ENCODE data around the gene LMAN1L.

LMAN1L gene

DNA sequence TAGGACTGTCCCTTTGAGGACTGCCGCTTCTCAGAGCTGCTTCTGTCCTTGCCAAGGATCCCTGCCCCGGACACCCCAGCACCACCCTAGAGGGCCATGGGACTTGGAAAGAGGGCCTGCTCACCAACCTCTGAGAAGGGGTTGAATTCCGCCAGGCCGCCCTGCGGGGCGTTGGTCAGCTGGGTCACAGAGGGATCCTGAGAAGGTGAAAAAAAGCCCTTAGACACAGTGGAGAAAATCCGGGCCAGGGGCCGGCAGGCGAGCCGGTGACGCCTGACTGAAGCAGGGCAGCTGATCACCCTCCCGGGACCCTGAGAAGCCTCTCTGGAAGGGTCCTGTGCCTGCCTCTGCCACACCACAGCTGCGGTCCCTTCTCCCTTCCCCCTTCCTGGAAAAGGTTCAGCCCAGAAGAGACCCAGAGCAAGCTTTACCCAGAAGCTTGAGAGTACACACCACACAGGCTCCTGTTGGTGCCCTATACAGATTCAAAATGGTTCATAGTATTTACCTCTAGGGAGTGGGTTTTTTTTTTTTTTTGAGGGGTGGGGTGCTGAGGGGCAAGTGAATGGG is 41.9 kb downstream of the LMAN1L start:
- DNase-seq (ENCODE audit: low read depth in 2 of 3, low spot score in 2 of 3): no peak

- DNase-seq (ENCODE audit: low read depth in 2 of 3, low spot score in 2 of 3): no peak
Observed at GRCh38 chr15:74855857-74856256, 43.2 kb downstream of the LMAN1L start.

- no peak for DNase-seq (ENCODE audit: low read depth in 2 of 3, low spot score in 2 of 3)
Observed at GRCh38 chr15:74856537-74856936, 43.9 kb downstream of the LMAN1L start.

- DNase-seq (ENCODE audit: low read depth in 2 of 3, low spot score in 2 of 3): no peak
Observed at GRCh38 chr15:74857082-74857655, 44.5 kb downstream of the LMAN1L start.

GRCh38 chr15:74857671-74858368 is 45.2 kb downstream of the LMAN1L start:
- no peak for DNase-seq (ENCODE audit: low read depth in 2 of 3, low spot score in 2 of 3)

- no peak for DNase-seq (ENCODE audit: low read depth in 2 of 3, low spot score in 2 of 3)
Observed at GRCh38 chr15:74858369-74858740, 45.7 kb downstream of the LMAN1L start.

- DNase-seq (ENCODE audit: low read depth in 2 of 3, low spot score in 2 of 3): no peak
Observed at GRCh38 chr15:74863239-74864056, 50.8 kb downstream of the LMAN1L start.

- no peak for DNase-seq (ENCODE audit: low read depth in 2 of 3, low spot score in 2 of 3)
Observed at GRCh38 chr15:74864296-74864695, 51.7 kb downstream of the LMAN1L start.

GRCh38 chr15:74865316-74865715 is 52.7 kb downstream of the LMAN1L start:
- no peak for DNase-seq (ENCODE audit: low read depth in 2 of 3, low spot score in 2 of 3)

DNA sequence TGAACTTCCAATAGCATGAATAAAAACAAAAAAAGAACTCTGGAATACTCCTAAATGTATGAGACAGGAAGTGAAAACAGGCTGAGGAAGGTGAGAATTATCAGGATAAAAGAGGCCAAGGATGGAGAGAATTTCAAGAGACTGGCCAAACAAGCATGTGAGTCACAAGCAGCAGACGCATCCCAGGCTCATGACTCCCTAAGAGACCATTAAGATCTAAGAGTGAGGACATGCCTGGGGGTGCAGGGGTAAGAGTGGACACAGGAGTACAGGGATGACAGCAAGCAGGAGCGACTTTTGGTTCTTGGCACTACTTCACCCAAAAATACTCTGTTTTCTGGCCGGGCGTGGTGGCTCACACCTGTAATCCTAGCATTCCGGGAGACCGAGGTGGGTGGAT is 53.5 kb downstream of the LMAN1L start:
- DNase-seq (ENCODE audit: low read depth in 2 of 3, low spot score in 2 of 3): no peak

DNA sequence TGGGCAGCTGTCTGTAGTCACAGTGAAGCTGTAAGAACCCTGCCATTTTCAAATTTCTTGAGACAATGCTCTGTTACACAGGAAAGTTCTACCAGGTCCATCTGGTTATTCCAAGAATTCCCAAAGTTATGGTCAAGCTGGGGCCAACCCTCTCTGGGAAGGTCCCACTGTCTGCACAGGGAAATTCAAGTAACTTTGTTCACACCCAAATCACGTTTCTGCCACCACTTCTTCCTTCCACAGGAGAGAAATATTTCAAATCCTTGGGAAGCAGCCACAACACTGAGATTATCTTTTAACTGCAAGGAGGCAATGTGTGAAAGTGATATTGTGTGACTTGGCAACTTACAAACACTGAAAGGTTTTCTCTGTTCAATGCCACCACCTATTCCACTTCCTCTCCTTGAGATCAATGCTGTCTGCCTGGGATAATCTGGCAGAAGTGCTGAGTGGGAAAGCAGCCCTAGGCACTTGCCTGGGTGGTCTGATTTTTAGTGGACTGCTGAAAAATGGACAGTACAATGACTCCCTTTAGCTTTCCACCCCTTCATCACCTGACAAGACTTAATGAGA is 54.9 kb downstream of the LMAN1L start:
- no peak for DNase-seq (ENCODE audit: low read depth in 2 of 3, low spot score in 2 of 3)

DNA sequence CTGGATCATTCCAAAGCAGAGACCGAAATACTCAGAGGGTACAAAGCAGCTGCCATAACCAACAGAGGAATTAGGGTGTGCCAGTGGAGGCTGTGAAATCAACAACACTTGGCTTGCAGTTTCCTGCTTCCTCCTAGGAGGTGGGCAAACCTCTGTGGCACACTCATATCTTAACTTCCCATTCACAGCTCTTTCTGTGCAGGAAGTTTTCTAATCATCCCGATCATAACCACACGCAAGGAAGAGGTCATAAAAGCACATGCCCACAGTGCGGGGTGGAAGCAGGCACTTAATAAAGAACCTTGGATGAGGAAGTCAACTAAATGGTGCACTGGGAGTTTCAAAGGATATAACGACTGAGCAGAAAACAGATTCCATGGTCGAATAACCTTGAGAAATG is 55.4 kb downstream of the LMAN1L start:
- no peak for DNase-seq (ENCODE audit: low read depth in 2 of 3, low spot score in 2 of 3)

DNA sequence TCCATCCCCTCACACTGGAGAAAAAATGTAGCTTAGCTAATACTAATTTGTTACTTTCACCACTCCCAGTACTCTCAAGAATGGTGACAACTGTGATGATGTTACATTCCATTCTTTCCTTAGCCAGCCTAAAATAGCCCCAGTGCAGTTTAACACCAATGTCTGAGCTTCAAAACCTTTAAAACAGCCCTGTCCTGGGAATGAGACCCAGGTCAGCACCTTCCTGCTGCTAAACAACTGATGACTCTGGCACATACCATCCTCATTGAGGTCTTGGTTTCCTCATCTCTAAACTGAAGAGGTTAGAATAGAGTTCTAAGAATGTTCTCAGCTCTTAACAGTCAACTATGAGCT is 56.7 kb downstream of the LMAN1L start:
- no peak for DNase-seq (ENCODE audit: low read depth in 2 of 3, low spot score in 2 of 3)

DNA sequence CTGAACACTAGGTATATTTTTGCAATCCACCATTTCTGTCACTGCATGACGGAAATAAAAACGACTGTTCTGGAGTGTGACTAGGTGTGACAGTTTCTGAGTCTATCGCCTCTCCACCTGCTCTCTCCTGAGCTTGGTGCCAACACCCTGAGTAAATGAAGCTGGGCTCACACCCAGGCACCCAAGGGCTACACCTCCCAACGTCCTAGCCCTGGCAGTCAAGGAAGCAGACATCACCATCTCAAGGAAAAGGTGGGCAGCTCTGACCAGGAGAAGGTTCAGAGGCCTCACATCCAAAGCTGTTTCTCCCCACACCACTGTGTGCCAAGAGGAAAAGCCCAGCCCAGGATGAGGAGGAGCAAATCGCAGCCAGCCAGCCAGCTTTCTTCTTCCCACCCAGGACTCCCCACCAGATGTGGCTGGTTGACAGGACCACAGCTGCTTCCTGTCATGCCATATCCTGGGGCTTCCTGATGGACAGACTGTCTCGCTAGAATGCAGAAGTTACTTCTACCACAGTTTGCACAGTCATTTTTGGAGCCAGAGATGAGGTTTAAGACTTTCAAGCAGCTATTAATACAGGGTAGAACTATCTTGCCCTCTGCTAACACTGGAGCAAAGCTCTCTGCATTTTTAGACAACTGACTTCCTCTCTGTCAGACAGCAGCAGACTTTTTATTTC is 57.2 kb downstream of the LMAN1L start:
- DNase-seq (ENCODE audit: low read depth in 2 of 3, low spot score in 2 of 3): no peak

GRCh38 chr15:74870436-74871215 is 58.0 kb downstream of the LMAN1L start:
- no peak for DNase-seq (ENCODE audit: low read depth in 2 of 3, low spot score in 2 of 3)

- DNase-seq (ENCODE audit: low read depth in 2 of 3, low spot score in 2 of 3): no peak
Observed at GRCh38 chr15:74872702-74873035, 60.0 kb downstream of the LMAN1L start.

DNA sequence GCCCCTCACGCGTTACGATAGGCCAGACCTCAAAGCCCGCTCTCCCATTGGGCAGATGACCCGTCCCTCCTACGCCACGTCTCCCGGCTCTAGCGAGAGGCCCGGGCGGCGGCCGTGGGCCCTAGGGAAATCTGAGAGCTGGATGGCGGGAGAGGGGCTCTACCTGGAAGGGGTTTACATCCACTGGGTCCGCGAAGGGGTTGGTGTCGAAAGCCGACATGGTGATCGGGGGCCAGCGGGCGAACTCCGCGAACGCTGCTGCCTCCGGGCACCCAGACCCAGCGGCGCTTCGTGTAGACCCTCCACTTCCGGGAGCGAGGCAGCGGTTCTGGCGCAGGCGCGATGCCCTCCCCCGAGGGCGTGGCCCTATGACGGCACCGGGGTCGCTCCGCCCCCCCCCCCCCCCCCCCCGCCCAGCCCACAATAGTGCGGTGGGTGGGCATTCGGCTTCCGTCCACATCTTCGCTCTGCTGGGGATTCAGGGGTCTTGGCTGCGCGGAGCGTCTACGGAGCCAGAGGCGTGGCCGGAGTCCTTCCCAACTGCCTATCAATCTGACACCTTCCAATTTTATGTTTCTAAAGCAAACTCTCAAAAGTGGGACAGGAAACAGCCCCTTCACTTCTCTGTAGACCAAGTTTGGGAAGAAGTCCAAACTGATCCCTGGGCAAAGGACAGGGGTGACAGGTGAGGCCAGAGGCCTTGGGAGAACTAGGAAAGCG is 60.6 kb downstream of the LMAN1L start, which contains the start of gene SCAMP2:
TSS of gene SCAMP2 (minus strand) at position 330 of the 720 bp plus-strand sequence. CDS start at position 220, 110 bp downstream.
- DNase-seq (ENCODE audit: low read depth in 2 of 3, low spot score in 2 of 3): peak; percentile 79 to 87 (median 79)

- DNase-seq (ENCODE audit: low read depth in 2 of 3, low spot score in 2 of 3): no peak
Observed at GRCh38 chr15:74873756-74874424, 61.3 kb downstream of the LMAN1L start.

All from activated CD8-positive, alpha-beta memory T cell treated with anti-CD3 and anti-CD28 coated beads for 48 hours (primary cell).